HG03442 (cell line): ENCODE measurements around the gene PLXNC1.

Source experiments
- ATAC-seq: cut with Tn5 transposase; IDR thresholded peaks from one replicate; pipeline ENCODE4 v1.9.1; 2021; ENCODE audit warnings: mild to moderate bottlenecking, moderate library complexity; ENCODE audit not compliant: unreplicated experiment

Gene PLXNC1

GRCh38 chr12:94178882-94179281 is 30.5 kb downstream of the PLXNC1 start:
- no peak for ATAC-seq

- no peak for ATAC-seq
These were observed 31.3 kb downstream of the PLXNC1 start for GRCh38 chr12:94179723-94180122.

GRCh38 chr12:94180558-94181296 is 32.4 kb downstream of the PLXNC1 start:
- ATAC-seq: no peak

- no peak for ATAC-seq
These were observed 34.8 kb downstream of the PLXNC1 start for GRCh38 chr12:94182986-94183707.

- no peak for ATAC-seq
These were observed 35.5 kb downstream of the PLXNC1 start for GRCh38 chr12:94183708-94184379.

GRCh38 chr12:94184995-94185719 is 36.8 kb downstream of the PLXNC1 start:
- no peak for ATAC-seq

- ATAC-seq: no peak
These were observed 37.4 kb downstream of the PLXNC1 start for GRCh38 chr12:94185801-94186200.

GRCh38 chr12:94186278-94187241 is 38.2 kb downstream of the PLXNC1 start:
- no peak for ATAC-seq

- no peak for ATAC-seq
These were observed 39.0 kb downstream of the PLXNC1 start for GRCh38 chr12:94187361-94187760.

- ATAC-seq: no peak
These were observed 42.2 kb downstream of the PLXNC1 start for GRCh38 chr12:94190623-94191022.

- peak; percentile 74 for ATAC-seq
These were observed 42.6 kb downstream of the PLXNC1 start for GRCh38 chr12:94191023-94191422.

GRCh38 chr12:94191811-94192210 is 43.4 kb downstream of the PLXNC1 start:
- ATAC-seq: no peak

- no peak for ATAC-seq
These were observed 44.1 kb downstream of the PLXNC1 start for GRCh38 chr12:94192506-94192905.

- ATAC-seq: no peak
These were observed 44.8 kb downstream of the PLXNC1 start for GRCh38 chr12:94193168-94193567.

- no peak for ATAC-seq
These were observed 47.1 kb downstream of the PLXNC1 start for GRCh38 chr12:94195483-94195882.

- no peak for ATAC-seq
These were observed 50.1 kb downstream of the PLXNC1 start for GRCh38 chr12:94198469-94198868.

- ATAC-seq: no peak
These were observed 50.5 kb downstream of the PLXNC1 start for GRCh38 chr12:94198872-94199271.

GRCh38 chr12:94200069-94200468 is 51.7 kb downstream of the PLXNC1 start:
- ATAC-seq: no peak

- no peak for ATAC-seq
These were observed 52.3 kb downstream of the PLXNC1 start for GRCh38 chr12:94200695-94201094.
